Esophagus muscularis mucosa (tissue), 4 donors: Measurements from ENCODE around the gene GRB14. TPM values are rescaled to one million over a fixed set of nuclear protein-coding genes. Genes with fewer than 3 reads are reported as not detected.

Source experiments
- DNase-seq: peaks from one replicate; pipeline ENCODE4 v3.0.0-alpha.2; 2017; ENCODE audit errors: extremely low spot score
- H3K27ac ChIP-seq, 4 donors: fragments of 200-600 bp; sonication (generic); replicated peaks in 1 of 4; 1 replicate in 3 of 4; 2 replicates in 1 of 4; pipeline ENCODE4 v1.5.1; 2016 to 2019; ENCODE audit warnings: mild to moderate bottlenecking in 1 of 4
- H3K27me3 ChIP-seq, 4 donors: fragments of 200-600 bp; sonication (generic); one replicate each; pipeline versions ENCODE4 v1.5.1 to v1.6.0; 2016 to 2019
- H3K36me3 ChIP-seq, 4 donors: fragments of 200-600 bp; sonication (generic); one replicate each; pipeline ENCODE4 v1.5.1; 2016 to 2019
- H3K4me1 ChIP-seq, 4 donors: fragments of 200-600 bp; sonication (generic); one replicate each; pipeline ENCODE4 v1.5.1; 2016 to 2019
- H3K4me3 ChIP-seq, 4 donors: fragments of 200-600 bp; sonication (generic); 1 replicate in 2 of 4; 2 replicates in 2 of 4; pipeline ENCODE4 v1.5.1; 2016 to 2019; ENCODE audit warnings: mild to moderate bottlenecking in 4 of 4, moderate library complexity in 1 of 4
- H3K9me3 ChIP-seq, 4 donors: fragments of 200-600 bp; sonication (generic); 1 replicate in 3 of 4; 2 replicates in 1 of 4; pipeline ENCODE4 v1.5.1; 2016 to 2019
- CTCF ChIP-seq, 3 experiments: fragments of 200-600 bp in 2 of 3; fragments of 450-650 bp in 1 of 3; sonication (generic) in 2 of 3; IDR thresholded peaks; one replicate each; pipeline ENCODE4 v1.5.1; 2017 to 2019; ENCODE audit warnings: antibody characterized with exemption in 3 of 3, mild to moderate bottlenecking in 2 of 3, moderate library complexity in 1 of 3
- EP300 ChIP-seq: sonication (generic); formaldehyde crosslinking; IDR thresholded peaks from one replicate; pipeline ENCODE4 v1.6.1; 2017; ENCODE audit warnings: antibody characterized with exemption
- POLR2A ChIP-seq: fragments of 450-650 bp; IDR thresholded peaks from one replicate; pipeline ENCODE4 v1.6.1; 2017; ENCODE audit warnings: antibody characterized with exemption, moderate library complexity, mild to moderate bottlenecking, low read depth
- POLR2AphosphoS5 ChIP-seq, 2 donors: sonication (generic); formaldehyde crosslinking; IDR thresholded peaks; one replicate each; pipeline ENCODE4 v1.6.1; 2017; ENCODE audit warnings: antibody characterized with exemption in 2 of 2
- WGBS: methylation state at CpG from one replicate; pipeline ENCODE4 v1.1.5; 2018; 5-methylcytosine and 5-hydroxymethylcytosine counted together
- intact Hi-C: fragments of 100-400 bp; cut with DNase I; formaldehyde crosslinking; loops from one replicate; pipeline ENCODE4 v1.15.1; 2023
- total RNA-seq, 4 donors: library from RNA; depleted of rRNA; stranded (reverse); fragments of >200 nt; gene quantifications; one replicate each; pipeline versions ENCODE4 v1.1.0 to v1.2.1, GENCODE V29; 2016

The GRB14 gene
- 1 to 10 TPM; 3.3 to 6.3 (median 4.3) TPM for total RNA-seq

DNA sequence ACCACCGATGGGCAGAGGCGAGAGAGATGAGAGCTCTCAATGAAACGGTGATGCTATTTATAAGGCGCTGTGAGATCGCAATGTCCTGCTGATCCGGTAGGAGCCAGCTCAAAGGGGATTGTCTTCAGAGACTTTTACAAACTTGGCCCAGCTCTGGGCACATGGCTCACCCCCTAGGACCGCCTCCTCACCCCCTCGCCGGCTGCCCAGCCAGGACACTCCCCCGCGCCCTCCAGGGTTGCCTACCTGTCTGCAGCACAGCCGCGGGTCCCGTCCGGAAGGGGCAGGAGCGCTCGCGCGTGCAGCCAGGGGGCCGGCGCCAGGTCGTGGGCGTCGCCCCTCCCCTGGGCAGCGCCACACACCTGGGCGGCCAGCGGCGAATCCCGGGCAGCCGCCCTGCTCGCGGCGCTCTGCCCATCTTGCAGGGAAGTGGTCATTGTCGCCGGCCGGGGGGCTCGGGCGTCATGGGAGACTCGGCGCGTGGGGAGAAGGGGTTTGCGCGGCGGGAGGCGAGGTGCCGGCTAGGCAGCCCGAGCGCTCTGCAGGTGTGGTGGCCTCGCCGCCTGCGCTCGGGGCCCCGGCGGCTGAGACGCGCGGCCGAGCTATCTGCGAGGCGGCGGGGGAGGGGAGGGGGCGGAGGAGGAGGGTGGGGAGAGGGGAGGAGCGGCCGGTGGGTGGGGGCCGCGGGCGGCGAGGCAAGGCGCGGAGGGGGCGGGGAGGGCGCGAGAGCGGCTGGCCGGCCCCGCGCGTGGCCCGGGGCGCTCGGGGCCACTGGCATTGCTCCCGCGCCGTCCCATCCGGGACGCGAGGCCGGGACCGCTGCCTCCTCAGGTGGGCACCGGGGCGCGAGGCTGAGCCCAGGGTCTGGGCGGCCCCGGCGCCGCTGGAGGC lies at the start of gene GRB14:
TSS of gene GRB14 (minus strand) at position 610 of the 891 bp plus-strand sequence. CDS start at position 437, 173 bp downstream.
- WGBS = 1% methylated on average over 6 of the region's 96 CpGs

GRCh38 chr2:164669291-164669690 lies 48.0 kb upstream of the GRB14 start:
- H3K27ac ChIP-seq = no peak overlapping the region
- H3K4me1 ChIP-seq = peaks cover 0 to 10% (median 3%) of the 10 kb centered on the region in 4 donors
- no peak for DNase-seq
- no peaks in the 10 kb centered on the region for H3K9me3 ChIP-seq
- TF ChIP-seq POLR2AphosphoS5 (IDR thresholded peaks at IDR 0.05) = no peak
- no peak for TF ChIP-seq POLR2A
- no peak for TF ChIP-seq EP300
- TF ChIP-seq CTCF (IDR thresholded peaks at IDR 0.05) = no peak
- intact Hi-C loops = no loop called here
- H3K36me3 ChIP-seq = no peaks in the 10 kb centered on the region
- H3K27me3 ChIP-seq = no peaks in the 10 kb centered on the region
- H3K4me3 ChIP-seq = no peak overlapping the region

More for the DNA sequence above, at the start of gene GRB14:
- DNase-seq = no peak
- Histone ChIP-seq H3K27me3 (no peaks in the 10 kb centered on the region), H3K36me3 (no peaks in the 10 kb centered on the region), H3K27ac (peak within 1 kb of the TSS in 2 of 4 donors; percentile 48 to 56), H3K9me3 (no peaks in the 10 kb centered on the region), H3K4me1 (peaks cover 0 to 27% (median 17%) of the 10 kb centered on the region in 4 donors), H3K4me3 (peak within 1 kb of the TSS; percentile 74 to 83 (median 76))
- intact Hi-C loops = no loop called here
- TF ChIP-seq POLR2AphosphoS5 (IDR thresholded peaks at IDR 0.05) (peak in 1 of 2 donors; percentile 17), CTCF (IDR thresholded peaks at IDR 0.05) (peak in 1 of 3 experiments; percentile 5), POLR2A (no peak), EP300 (no peak)

- TF ChIP-seq EP300 = no peak
- TF ChIP-seq CTCF (IDR thresholded peaks at IDR 0.05) = no peak
- no peak for TF ChIP-seq POLR2A
- TF ChIP-seq POLR2AphosphoS5 (IDR thresholded peaks at IDR 0.05) = no peak
- no peaks in the 10 kb centered on the region for H3K36me3 ChIP-seq
- intact Hi-C loops = no loop called here
- H3K9me3 ChIP-seq = no peaks in the 10 kb centered on the region
- WGBS = 84% methylated on average over 2 of the region's 2 CpGs
- H3K27ac ChIP-seq = no peak overlapping the region
- no peak for DNase-seq
- peaks cover 0 to 17% (median 12%) of the 10 kb centered on the region in 4 donors for H3K4me1 ChIP-seq
- no peak overlapping the region for H3K4me3 ChIP-seq
- H3K27me3 ChIP-seq = no peaks in the 10 kb centered on the region
Observed at GRCh38 chr2:164667566-164667965, 46.3 kb upstream of the GRB14 start.

DNA sequence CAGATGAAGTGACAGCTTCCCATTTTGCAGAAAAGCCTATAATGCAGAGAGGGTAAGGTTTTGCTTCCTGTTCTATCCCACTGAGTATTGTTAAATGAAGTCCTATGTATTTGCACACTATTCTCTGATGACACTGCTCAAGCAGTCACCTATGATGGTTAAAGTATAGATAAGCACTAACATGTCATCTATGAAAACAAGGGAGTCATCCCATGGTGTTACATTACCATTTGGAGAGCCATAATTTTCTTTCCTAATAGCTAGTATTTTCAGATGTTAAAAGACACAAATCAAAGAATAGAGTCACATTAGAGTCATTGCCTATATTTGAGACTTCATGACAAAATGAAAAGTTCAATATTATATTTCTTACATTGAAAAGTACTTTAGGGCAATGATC lies 42.8 kb upstream of the GRB14 start:
- intact Hi-C loops = no loop called here
- TF ChIP-seq POLR2A = no peak
- TF ChIP-seq CTCF (IDR thresholded peaks at IDR 0.05) = no peak
- TF ChIP-seq POLR2AphosphoS5 (IDR thresholded peaks at IDR 0.05) = no peak
- no peak for TF ChIP-seq EP300
- Histone ChIP-seq H3K9me3 (no peaks in the 10 kb centered on the region), H3K27ac (no peak overlapping the region), H3K36me3 (no peaks in the 10 kb centered on the region), H3K4me1 (peaks cover 3 to 30% (median 25%) of the 10 kb centered on the region in 4 donors), H3K27me3 (no peaks in the 10 kb centered on the region), H3K4me3 (no peak overlapping the region)
- DNase-seq = no peak
